C4-2B (cell line): ENCODE results near the gene ZNF384.

Experiments used
- ZFX ChIP-seq: fragments of 450-650 bp; IDR thresholded peaks from 2 replicates; pipeline ENCODE4 v1.6.1; 2017
- TF ChIP-seq, protein P1 (sequence below): fragments of 450-650 bp; conservative IDR thresholded peaks from 2 replicates; pipeline ENCODE4 v1.5.1; 2017; ENCODE audit warnings: mild to moderate bottlenecking

- TF ChIP-seq, protein P1, sequence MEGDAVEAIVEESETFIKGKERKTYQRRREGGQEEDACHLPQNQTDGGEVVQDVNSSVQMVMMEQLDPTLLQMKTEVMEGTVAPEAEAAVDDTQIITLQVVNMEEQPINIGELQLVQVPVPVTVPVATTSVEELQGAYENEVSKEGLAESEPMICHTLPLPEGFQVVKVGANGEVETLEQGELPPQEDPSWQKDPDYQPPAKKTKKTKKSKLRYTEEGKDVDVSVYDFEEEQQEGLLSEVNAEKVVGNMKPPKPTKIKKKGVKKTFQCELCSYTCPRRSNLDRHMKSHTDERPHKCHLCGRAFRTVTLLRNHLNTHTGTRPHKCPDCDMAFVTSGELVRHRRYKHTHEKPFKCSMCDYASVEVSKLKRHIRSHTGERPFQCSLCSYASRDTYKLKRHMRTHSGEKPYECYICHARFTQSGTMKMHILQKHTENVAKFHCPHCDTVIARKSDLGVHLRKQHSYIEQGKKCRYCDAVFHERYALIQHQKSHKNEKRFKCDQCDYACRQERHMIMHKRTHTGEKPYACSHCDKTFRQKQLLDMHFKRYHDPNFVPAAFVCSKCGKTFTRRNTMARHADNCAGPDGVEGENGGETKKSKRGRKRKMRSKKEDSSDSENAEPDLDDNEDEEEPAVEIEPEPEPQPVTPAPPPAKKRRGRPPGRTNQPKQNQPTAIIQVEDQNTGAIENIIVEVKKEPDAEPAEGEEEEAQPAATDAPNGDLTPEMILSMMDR: no peak
- TF ChIP-seq ZFX: no peak
Observed at GRCh38 chr12:6703631-6704030, 14.5 kb upstream of the ZNF384 start.
